ENCODE data around the gene PAMR1.
"Not testable (repeated sequence)": the region's sequence is repeated elsewhere in the genome, so short reads cannot be mapped to it uniquely, and the experiment has no call there.

The PAMR1 gene

DNA sequence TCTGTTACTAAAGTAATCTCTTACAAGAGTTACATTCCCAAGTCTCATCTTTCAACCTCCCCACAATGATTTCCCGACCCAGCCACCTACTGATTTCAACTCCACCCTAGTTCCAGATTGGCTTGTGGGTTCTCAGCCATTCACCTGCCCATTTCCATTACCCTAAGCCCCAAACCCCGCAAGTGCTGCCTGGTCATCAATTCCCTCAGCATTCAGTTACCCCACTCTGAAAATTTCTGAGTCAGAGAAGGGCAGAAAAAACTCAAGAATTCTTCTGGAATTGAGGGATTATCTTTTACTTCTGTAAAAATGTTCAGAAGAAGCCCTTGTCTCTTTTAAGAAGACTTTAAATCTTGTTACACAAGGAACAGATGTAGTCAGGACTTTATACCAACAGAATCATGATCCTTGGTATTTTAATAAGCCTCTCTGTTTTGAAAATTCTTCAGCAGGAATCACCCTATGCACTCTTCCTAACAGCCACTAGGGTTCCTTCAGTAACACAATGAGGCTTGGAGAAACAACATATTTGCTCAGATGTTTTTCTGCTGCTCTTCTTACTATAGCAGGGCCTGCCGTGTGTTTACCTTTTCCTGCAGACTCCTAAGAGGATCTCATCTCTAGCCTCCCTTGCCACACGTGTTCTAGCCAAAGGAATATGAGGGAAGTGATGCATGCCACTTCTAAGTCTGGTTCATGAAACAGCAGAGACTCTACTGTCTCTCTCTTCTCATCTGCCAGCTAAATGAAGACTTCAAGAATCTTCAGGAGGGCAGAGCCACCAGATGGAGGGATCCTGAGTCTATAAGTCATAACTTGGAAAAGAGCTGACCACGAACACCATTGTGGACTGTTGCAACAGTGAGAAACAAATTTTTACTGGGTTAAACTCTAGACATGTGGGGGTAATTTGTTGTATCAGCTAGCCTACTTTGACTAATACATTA, 29.3 kb upstream of the PAMR1 start:
- DNase-seq (ENCODE audit: low read depth): peak; percentile 68
- Histone ChIP-seq H3K9me3 (ENCODE audit: control insufficient read depth, low read length) (no peaks in the 10 kb centered on the region), H3K4me3 (ENCODE audit: low read length) (no peak overlapping the region), H3K36me3 (ENCODE audit: control insufficient read depth, insufficient read depth, low read length, severe bottlenecking) (no peaks in the 10 kb centered on the region), H3K9ac (ENCODE audit: low read length) (no peak overlapping the region), H3K27me3 (replicated peaks; ENCODE audit: control insufficient read depth, insufficient read depth, low read length) (no peaks in the 10 kb centered on the region), H3K4me1 (ENCODE audit: control insufficient read depth, insufficient read depth, low read length) (peaks cover 14% of the 10 kb centered on the region)

GRCh38 chr11:35553831-35554230, 28.4 kb upstream of the PAMR1 start:
- peaks cover 17% of the 10 kb centered on the region for H3K4me1 ChIP-seq (ENCODE audit: control insufficient read depth, insufficient read depth, low read length)
- H3K36me3 ChIP-seq (ENCODE audit: control insufficient read depth, insufficient read depth, low read length, severe bottlenecking): no peaks in the 10 kb centered on the region
- no peak overlapping the region for H3K4me3 ChIP-seq (ENCODE audit: low read length)
- H3K9ac ChIP-seq (ENCODE audit: low read length): no peak overlapping the region
- H3K27me3 ChIP-seq (replicated peaks; ENCODE audit: control insufficient read depth, insufficient read depth, low read length): no peaks in the 10 kb centered on the region
- DNase-seq (ENCODE audit: low read depth): peak; percentile 84
- H3K9me3 ChIP-seq (ENCODE audit: control insufficient read depth, low read length): no peaks in the 10 kb centered on the region

- H3K36me3 ChIP-seq (ENCODE audit: control insufficient read depth, insufficient read depth, low read length, severe bottlenecking): no peaks in the 10 kb centered on the region
- no peak overlapping the region for H3K9ac ChIP-seq (ENCODE audit: low read length)
- H3K4me1 ChIP-seq (ENCODE audit: control insufficient read depth, insufficient read depth, low read length): peaks cover 12% of the 10 kb centered on the region
- no peaks in the 10 kb centered on the region for H3K9me3 ChIP-seq (ENCODE audit: control insufficient read depth, low read length)
- no peak overlapping the region for H3K4me3 ChIP-seq (ENCODE audit: low read length)
- DNase-seq (ENCODE audit: low read depth): no peak
- no peaks in the 10 kb centered on the region for H3K27me3 ChIP-seq (replicated peaks; ENCODE audit: control insufficient read depth, insufficient read depth, low read length)
Observed at GRCh38 chr11:35553021-35553420, 27.6 kb upstream of the PAMR1 start.

DNA sequence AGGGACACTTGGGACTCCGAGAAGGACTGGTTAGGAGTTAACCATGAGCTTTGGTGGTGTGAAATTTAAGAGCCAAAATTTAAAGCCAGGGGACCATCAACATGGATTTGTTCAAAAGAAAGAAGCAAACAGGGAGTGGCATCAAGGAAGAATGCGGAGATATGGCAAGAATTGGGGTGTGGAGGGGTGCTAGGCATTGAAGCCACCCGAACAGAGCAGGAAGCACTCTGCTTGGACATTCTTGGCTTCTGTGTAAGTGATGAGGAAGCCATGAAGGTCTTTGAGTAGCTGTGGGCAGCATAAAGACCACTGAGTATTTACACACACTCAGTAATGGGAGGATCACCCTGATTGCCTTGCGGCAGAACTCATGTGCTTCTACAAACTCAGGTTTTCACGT, 27.2 kb upstream of the PAMR1 start:
- Histone ChIP-seq H3K4me3 (ENCODE audit: low read length) (no peak overlapping the region), H3K9ac (ENCODE audit: low read length) (no peak overlapping the region), H3K9me3 (ENCODE audit: control insufficient read depth, low read length) (no peaks in the 10 kb centered on the region), H3K36me3 (ENCODE audit: control insufficient read depth, insufficient read depth, low read length, severe bottlenecking) (no peaks in the 10 kb centered on the region), H3K27me3 (replicated peaks; ENCODE audit: control insufficient read depth, insufficient read depth, low read length) (no peaks in the 10 kb centered on the region), H3K4me1 (ENCODE audit: control insufficient read depth, insufficient read depth, low read length) (peaks cover 12% of the 10 kb centered on the region)
- no peak for DNase-seq (ENCODE audit: low read depth)

DNA sequence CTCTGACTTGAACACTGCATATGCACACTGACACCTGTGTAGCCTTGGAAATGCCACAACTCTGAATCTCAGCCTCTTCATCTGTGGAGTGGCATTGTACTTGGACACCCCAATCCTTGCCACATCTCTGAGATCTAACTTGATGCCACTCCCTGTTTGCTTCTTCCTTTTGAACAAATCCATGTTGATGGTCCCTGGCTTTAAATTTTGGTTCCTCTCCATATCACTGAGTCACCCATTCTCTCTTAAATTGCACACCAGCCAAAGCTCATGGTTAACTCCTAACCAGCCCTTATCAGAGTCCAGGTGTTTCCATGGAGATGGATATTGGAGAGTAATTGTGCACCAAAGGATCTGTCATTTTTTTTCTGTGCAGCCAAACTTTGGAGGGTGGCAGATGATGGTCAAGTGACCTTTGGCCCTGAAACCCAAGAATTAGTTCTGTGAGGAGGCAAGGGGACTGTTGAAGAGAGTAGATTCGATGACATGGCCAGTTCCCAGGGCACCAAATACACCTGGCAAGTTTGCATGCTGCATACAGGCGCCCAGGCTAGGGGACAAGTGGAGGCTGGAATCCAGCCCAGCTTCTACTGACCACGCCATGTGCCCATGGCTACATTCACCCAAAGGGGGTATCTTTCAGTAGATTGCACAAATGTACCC, 25.1 kb upstream of the PAMR1 start:
- H3K27me3 ChIP-seq (replicated peaks; ENCODE audit: control insufficient read depth, insufficient read depth, low read length): no peaks in the 10 kb centered on the region
- peaks cover 12% of the 10 kb centered on the region for H3K4me1 ChIP-seq (ENCODE audit: control insufficient read depth, insufficient read depth, low read length)
- no peak overlapping the region for H3K9ac ChIP-seq (ENCODE audit: low read length)
- no peaks in the 10 kb centered on the region for H3K36me3 ChIP-seq (ENCODE audit: control insufficient read depth, insufficient read depth, low read length, severe bottlenecking)
- no peak overlapping the region for H3K4me3 ChIP-seq (ENCODE audit: low read length)
- no peak for DNase-seq (ENCODE audit: low read depth)
- H3K9me3 ChIP-seq (ENCODE audit: control insufficient read depth, low read length): no peaks in the 10 kb centered on the region

GRCh38 chr11:35549787-35550186, 24.4 kb upstream of the PAMR1 start:
- Histone ChIP-seq H3K4me1 (ENCODE audit: control insufficient read depth, insufficient read depth, low read length) (peaks cover 12% of the 10 kb centered on the region), H3K9ac (ENCODE audit: low read length) (no peak overlapping the region), H3K36me3 (ENCODE audit: control insufficient read depth, insufficient read depth, low read length, severe bottlenecking) (no peaks in the 10 kb centered on the region), H3K4me3 (ENCODE audit: low read length) (no peak overlapping the region), H3K9me3 (ENCODE audit: control insufficient read depth, low read length) (no peaks in the 10 kb centered on the region), H3K27me3 (replicated peaks; ENCODE audit: control insufficient read depth, insufficient read depth, low read length) (no peaks in the 10 kb centered on the region)
- DNase-seq (ENCODE audit: low read depth): peak; percentile 91

GRCh38 chr11:35548925-35549561, 23.6 kb upstream of the PAMR1 start:
- no peaks in the 10 kb centered on the region for H3K36me3 ChIP-seq (ENCODE audit: control insufficient read depth, insufficient read depth, low read length, severe bottlenecking)
- H3K27me3 ChIP-seq (replicated peaks; ENCODE audit: control insufficient read depth, insufficient read depth, low read length): no peaks in the 10 kb centered on the region
- H3K4me1 ChIP-seq (ENCODE audit: control insufficient read depth, insufficient read depth, low read length): peaks cover 12% of the 10 kb centered on the region
- no peak overlapping the region for H3K4me3 ChIP-seq (ENCODE audit: low read length)
- H3K9me3 ChIP-seq (ENCODE audit: control insufficient read depth, low read length): no peaks in the 10 kb centered on the region
- no peak overlapping the region for H3K9ac ChIP-seq (ENCODE audit: low read length)
- DNase-seq (ENCODE audit: low read depth): no peak

- DNase-seq (ENCODE audit: low read depth); H3K36me3 ChIP-seq (ENCODE audit: control insufficient read depth, insufficient read depth, low read length, severe bottlenecking); H3K4me3 ChIP-seq (ENCODE audit: low read length); H3K27me3 ChIP-seq (replicated peaks; ENCODE audit: control insufficient read depth, insufficient read depth, low read length); H3K9ac ChIP-seq (ENCODE audit: low read length); H3K9me3 ChIP-seq (ENCODE audit: control insufficient read depth, low read length): not testable (repeated sequence)
- peaks cover 12% of the 10 kb centered on the region for H3K4me1 ChIP-seq (ENCODE audit: control insufficient read depth, insufficient read depth, low read length)
Observed at GRCh38 chr11:35547995-35548394, 22.6 kb upstream of the PAMR1 start.

DNA sequence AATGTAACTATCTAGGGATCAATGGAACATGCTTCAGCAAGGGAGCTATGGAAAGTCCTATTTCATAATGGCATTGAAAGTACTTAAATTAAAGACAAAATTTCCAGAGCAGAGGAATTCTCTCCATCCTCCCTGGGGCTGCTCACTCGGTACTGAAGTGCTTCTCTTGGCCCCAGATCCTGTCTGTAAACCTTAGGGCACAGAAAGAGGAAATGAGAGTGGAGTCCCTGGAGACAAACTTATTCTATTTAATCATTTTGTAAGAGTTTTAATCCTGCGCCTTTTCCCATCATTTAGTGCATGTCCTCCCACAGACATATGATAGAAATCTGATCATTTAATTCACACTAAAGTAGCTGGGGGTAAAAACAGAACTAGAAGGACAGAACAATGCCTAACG, 20.9 kb upstream of the PAMR1 start:
- H3K4me1 ChIP-seq (ENCODE audit: control insufficient read depth, insufficient read depth, low read length): peaks cover 26% of the 10 kb centered on the region
- no peaks in the 10 kb centered on the region for H3K9me3 ChIP-seq (ENCODE audit: control insufficient read depth, low read length)
- no peak overlapping the region for H3K4me3 ChIP-seq (ENCODE audit: low read length)

GRCh38 chr11:35545391-35546003, 20.1 kb upstream of the PAMR1 start:
- peaks cover 35% of the 10 kb centered on the region for H3K4me1 ChIP-seq (ENCODE audit: control insufficient read depth, insufficient read depth, low read length)
- H3K4me3 ChIP-seq (ENCODE audit: low read length): no peak overlapping the region
- H3K9me3 ChIP-seq (ENCODE audit: control insufficient read depth, low read length): no peaks in the 10 kb centered on the region
- H3K9ac ChIP-seq (ENCODE audit: low read length): no peak overlapping the region
- DNase-seq (ENCODE audit: low read depth): no peak
- no peaks in the 10 kb centered on the region for H3K36me3 ChIP-seq (ENCODE audit: control insufficient read depth, insufficient read depth, low read length, severe bottlenecking)
- no peaks in the 10 kb centered on the region for H3K27me3 ChIP-seq (replicated peaks; ENCODE audit: control insufficient read depth, insufficient read depth, low read length)

More for the DNA sequence above, 20.9 kb upstream of the PAMR1 start:
- Histone ChIP-seq H3K27me3 (replicated peaks; ENCODE audit: control insufficient read depth, insufficient read depth, low read length) (no peaks in the 10 kb centered on the region), H3K36me3 (ENCODE audit: control insufficient read depth, insufficient read depth, low read length, severe bottlenecking) (no peaks in the 10 kb centered on the region), H3K9ac (ENCODE audit: low read length) (no peak overlapping the region)
- no peak for DNase-seq (ENCODE audit: low read depth)

GRCh38 chr11:35543481-35543880, 18.1 kb upstream of the PAMR1 start:
- DNase-seq (ENCODE audit: low read depth): no peak
- Histone ChIP-seq H3K27me3 (replicated peaks; ENCODE audit: control insufficient read depth, insufficient read depth, low read length) (no peaks in the 10 kb centered on the region), H3K4me1 (ENCODE audit: control insufficient read depth, insufficient read depth, low read length) (peaks cover 38% of the 10 kb centered on the region), H3K9me3 (ENCODE audit: control insufficient read depth, low read length) (no peaks in the 10 kb centered on the region), H3K9ac (ENCODE audit: low read length) (no peak overlapping the region), H3K36me3 (ENCODE audit: control insufficient read depth, insufficient read depth, low read length, severe bottlenecking) (no peaks in the 10 kb centered on the region), H3K4me3 (ENCODE audit: low read length) (no peak overlapping the region)
